ENCODE results near the gene RCC1.

DNA sequence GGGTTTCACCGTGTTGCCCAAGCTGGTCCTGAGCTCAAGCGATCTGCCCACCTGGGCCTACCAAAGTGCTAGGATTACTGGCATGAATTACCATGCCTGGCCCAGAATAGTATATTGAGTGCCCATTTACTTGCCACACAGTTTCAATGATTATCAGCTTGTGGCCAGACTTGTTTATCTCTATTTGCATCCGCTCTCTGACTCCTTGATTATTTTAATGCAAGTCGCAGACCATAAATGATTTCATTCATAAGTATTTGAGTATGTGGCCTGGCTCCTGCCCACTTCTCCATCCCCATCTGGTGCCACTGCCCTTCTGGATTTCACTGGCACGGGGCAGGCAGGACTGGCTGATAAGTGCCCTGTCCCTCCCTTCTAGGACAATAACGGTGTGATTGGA is 28.8 kb downstream of the RCC1 start:
- TF ChIP-seq GATA3 (IDR thresholded peaks at IDR 0.05; ENCODE audit: low read depth, low read length) = no peak
- TF ChIP-seq GATA2 (IDR thresholded peaks at IDR 0.05; ENCODE audit: low read depth, low read length) = no peak
